Measurements from ENCODE around the gene ABI3BP. TPM values are rescaled to one million over a fixed set of nuclear protein-coding genes. Genes with fewer than 3 reads are reported as not detected.

The ABI3BP gene
- total RNA-seq, 1 experiment from 2014 or later: 0.74 TPM

DNA sequence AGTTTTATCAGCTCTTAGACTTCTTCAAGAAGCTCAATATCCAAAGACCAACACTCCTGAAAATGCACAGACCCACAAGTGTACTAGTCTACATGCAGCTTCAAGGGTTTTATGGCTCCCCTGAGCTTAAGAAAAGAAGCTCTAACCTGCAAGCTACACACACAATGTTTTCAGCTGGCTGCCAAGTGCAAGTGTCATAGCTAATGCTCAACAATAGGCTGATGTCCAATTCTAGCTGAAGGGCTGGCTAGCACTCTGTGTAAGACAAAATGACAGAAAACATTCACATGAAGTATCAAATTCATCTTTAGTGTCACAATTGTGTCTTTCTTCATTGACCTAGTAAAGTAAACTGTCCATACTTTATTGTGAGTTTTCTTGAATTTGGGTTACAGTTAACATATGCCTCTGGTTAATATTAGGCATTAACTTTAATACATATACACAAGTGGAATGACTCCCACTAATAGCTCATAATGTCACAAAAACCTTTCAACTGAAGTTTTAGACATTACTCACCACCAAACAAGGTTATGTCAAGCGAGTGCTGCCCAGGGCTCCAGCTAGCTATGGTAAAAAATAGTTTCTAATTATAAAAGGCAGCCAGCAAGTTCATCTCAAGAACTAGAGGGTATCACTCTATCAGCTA is 15.1 kb downstream of the ABI3BP start:
- POLR2A ChIA-PET: no interaction called here
- H3K27me3 Mint-ChIP-seq (ENCODE audit: low read depth): no peaks in the 10 kb centered on the region

More for the DNA sequence above, 15.1 kb downstream of the ABI3BP start:
- CTCF ChIA-PET: no interaction called here
- Mint-ChIP-seq H3K9me3 (peaks cover 8% of the 10 kb centered on the region; the same call in 1 of the 2 replicates), H3K27ac (no peak overlapping the region), H3K4me3 (no peak overlapping the region), H3K36me3 (no peaks in the 10 kb centered on the region), H3K4me1 (peaks cover 7% of the 10 kb centered on the region)
- DNase-seq (ENCODE audit: low spot score) (no peak), ATAC-seq (no peak)
- TF ChIP-seq AFF4 (CRISPR knock-in tag; IDR thresholded peaks at IDR 0.05; ENCODE audit: borderline replicate concordance): no peak
- no peak for TF ChIP-seq ELF4 (CRISPR knock-in tag; IDR thresholded peaks at IDR 0.05; ENCODE audit: low read depth)
- TF ChIP-seq, protein P1, sequence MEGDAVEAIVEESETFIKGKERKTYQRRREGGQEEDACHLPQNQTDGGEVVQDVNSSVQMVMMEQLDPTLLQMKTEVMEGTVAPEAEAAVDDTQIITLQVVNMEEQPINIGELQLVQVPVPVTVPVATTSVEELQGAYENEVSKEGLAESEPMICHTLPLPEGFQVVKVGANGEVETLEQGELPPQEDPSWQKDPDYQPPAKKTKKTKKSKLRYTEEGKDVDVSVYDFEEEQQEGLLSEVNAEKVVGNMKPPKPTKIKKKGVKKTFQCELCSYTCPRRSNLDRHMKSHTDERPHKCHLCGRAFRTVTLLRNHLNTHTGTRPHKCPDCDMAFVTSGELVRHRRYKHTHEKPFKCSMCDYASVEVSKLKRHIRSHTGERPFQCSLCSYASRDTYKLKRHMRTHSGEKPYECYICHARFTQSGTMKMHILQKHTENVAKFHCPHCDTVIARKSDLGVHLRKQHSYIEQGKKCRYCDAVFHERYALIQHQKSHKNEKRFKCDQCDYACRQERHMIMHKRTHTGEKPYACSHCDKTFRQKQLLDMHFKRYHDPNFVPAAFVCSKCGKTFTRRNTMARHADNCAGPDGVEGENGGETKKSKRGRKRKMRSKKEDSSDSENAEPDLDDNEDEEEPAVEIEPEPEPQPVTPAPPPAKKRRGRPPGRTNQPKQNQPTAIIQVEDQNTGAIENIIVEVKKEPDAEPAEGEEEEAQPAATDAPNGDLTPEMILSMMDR (IDR thresholded peaks at IDR 0.05): no peak
- TF ChIP-seq OVOL2 (CRISPR knock-in tag; IDR thresholded peaks at IDR 0.05; ENCODE audit: borderline replicate concordance): no peak
- TF ChIP-seq KAT7 (CRISPR knock-in tag; IDR thresholded peaks at IDR 0.05; ENCODE audit: borderline replicate concordance): no peak
- no peak for TF ChIP-seq RELA (CRISPR knock-in tag; IDR thresholded peaks at IDR 0.05; ENCODE audit: borderline replicate concordance)
- TF ChIP-seq CREM (CRISPR knock-in tag; IDR thresholded peaks at IDR 0.05): no peak
- TF ChIP-seq AR (CRISPR knock-in tag; IDR thresholded peaks at IDR 0.05): no peak
- TF ChIP-seq, protein P2, sequence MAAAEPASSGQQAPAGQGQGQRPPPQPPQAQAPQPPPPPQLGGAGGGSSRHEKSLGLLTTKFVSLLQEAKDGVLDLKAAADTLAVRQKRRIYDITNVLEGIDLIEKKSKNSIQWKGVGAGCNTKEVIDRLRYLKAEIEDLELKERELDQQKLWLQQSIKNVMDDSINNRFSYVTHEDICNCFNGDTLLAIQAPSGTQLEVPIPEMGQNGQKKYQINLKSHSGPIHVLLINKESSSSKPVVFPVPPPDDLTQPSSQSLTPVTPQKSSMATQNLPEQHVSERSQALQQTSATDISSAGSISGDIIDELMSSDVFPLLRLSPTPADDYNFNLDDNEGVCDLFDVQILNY (CRISPR knock-in tag; IDR thresholded peaks at IDR 0.05): no peak
- no peak for TF ChIP-seq ZNF671 (CRISPR knock-in tag; IDR thresholded peaks at IDR 0.05)
- TF ChIP-seq ZNF532 (CRISPR knock-in tag; IDR thresholded peaks at IDR 0.05; ENCODE audit: borderline replicate concordance): no peak
- TF ChIP-seq ATF6 (CRISPR knock-in tag; IDR thresholded peaks at IDR 0.05): no peak
- TF ChIP-seq, protein P3, sequence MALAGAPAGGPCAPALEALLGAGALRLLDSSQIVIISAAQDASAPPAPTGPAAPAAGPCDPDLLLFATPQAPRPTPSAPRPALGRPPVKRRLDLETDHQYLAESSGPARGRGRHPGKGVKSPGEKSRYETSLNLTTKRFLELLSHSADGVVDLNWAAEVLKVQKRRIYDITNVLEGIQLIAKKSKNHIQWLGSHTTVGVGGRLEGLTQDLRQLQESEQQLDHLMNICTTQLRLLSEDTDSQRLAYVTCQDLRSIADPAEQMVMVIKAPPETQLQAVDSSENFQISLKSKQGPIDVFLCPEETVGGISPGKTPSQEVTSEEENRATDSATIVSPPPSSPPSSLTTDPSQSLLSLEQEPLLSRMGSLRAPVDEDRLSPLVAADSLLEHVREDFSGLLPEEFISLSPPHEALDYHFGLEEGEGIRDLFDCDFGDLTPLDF (CRISPR knock-in tag; IDR thresholded peaks at IDR 0.05): no peak
